ENCODE data around the gene LSM7. TPM values are rescaled to one million over a fixed set of nuclear protein-coding genes. Genes with fewer than 3 reads are reported as not detected.

LSM7 gene
- total and polyA plus RNA-seq, 11 donors = 33.8 to 213 (median 47.7) TPM

DNA sequence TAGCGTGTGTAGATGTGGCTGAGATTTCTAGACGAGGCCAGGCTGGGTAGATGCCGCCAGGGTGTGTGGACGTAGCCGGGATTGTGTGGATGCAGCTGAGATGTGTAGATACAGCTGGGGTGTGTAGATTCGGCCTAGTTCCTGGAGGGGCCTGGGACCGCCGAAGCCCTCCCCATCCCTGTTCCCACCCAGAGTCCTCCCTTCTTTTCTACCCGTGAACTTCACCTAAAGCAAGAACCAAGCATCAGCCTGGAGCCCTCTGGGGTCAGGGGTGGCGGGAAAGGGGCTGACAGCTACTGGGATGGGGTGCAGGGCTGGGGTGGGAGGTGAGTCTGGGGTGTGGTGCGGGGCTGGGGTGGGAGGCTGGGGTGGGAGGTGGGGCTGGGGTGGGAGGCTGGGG lies 32.4 kb upstream of the LSM7 start:
- ATAC-seq = no peak

DNA sequence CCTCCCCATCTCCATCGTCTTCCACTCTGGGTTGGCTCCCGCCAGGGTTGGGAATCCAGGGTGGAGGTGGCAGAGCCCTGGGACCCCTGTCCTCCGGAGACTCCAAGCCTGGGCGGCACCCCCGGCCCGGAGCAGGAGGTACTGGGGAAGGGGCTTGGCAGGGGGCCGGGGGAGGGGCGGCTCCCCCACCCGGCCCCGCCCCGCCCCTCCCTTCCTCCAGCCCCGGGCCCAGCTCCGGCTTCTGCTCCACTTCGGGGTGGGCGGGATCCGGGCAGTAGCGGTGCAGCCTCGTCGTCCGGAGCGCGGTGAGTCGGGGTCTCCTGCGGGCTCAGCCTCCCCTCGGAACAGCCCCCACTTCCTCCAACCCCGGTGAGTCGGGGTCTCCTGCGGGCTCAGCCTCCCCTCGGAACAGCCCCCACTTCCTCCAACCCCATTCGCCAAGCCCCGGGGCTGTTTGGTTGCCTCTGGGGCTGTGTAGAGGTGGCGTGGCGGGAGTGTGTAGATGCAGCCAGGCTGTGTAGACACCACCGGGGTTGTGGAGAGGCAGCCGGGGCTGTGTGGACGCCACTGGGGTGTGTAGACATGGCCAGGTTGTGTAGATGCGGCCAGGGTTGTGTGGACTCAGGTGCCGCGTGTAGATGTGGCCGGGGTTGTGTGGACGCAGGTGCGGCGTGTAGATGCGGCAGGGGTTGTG lies 31.8 kb upstream of the LSM7 start, which contains the start of gene TMPRSS9:
Gene TMPRSS9, plus strand, starts transcription at position 274 of the 694 bp plus-strand sequence. CDS start 29,521 bp downstream, outside the sequence.
- peaks cover 8 to 45% (median 33%) of the 10 kb centered on the region in 9 donors for H3K27me3 ChIP-seq
- no peaks in the 10 kb centered on the region for H3K9me3 ChIP-seq
- no peak for TF ChIP-seq POLR2A (IDR thresholded peaks at IDR 0.05)
- TF ChIP-seq, protein P1, sequence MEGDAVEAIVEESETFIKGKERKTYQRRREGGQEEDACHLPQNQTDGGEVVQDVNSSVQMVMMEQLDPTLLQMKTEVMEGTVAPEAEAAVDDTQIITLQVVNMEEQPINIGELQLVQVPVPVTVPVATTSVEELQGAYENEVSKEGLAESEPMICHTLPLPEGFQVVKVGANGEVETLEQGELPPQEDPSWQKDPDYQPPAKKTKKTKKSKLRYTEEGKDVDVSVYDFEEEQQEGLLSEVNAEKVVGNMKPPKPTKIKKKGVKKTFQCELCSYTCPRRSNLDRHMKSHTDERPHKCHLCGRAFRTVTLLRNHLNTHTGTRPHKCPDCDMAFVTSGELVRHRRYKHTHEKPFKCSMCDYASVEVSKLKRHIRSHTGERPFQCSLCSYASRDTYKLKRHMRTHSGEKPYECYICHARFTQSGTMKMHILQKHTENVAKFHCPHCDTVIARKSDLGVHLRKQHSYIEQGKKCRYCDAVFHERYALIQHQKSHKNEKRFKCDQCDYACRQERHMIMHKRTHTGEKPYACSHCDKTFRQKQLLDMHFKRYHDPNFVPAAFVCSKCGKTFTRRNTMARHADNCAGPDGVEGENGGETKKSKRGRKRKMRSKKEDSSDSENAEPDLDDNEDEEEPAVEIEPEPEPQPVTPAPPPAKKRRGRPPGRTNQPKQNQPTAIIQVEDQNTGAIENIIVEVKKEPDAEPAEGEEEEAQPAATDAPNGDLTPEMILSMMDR (IDR thresholded peaks at IDR 0.05) = no peak
- DNase-seq = no peak
- intact Hi-C loops (cut with DNase I) = no loop called here
- ATAC-seq = peak in 1 of 4 donors; percentile 16
- WGBS, 4 donors = 23 to 37% (median 27%) methylated on average over 17 to 44 of the region's 44 CpGs
- H3K4me1 ChIP-seq = peaks cover 0 to 4% (median 0%) of the 10 kb centered on the region in 12 donors
- H3K4me3 ChIP-seq = no peak within 1 kb of the TSS
- no peak within 1 kb of the TSS for H3K27ac ChIP-seq
- H3K36me3 ChIP-seq = peaks cover 0 to 1% (median 0%) of the 10 kb centered on the region in 9 donors

More for the DNA sequence above, 32.4 kb upstream of the LSM7 start:
- H3K27ac ChIP-seq = no peak overlapping the region
- WGBS, 4 donors = 63 to 72% (median 68%) methylated on average over 9 to 11 of the region's 11 CpGs
- no peak overlapping the region for H3K4me3 ChIP-seq
- DNase-seq = no peak
- peaks cover 0 to 4% (median 0%) of the 10 kb centered on the region in 12 donors for H3K4me1 ChIP-seq
- TF ChIP-seq, protein P1 (IDR thresholded peaks at IDR 0.05) = no peak
- TF ChIP-seq POLR2A (IDR thresholded peaks at IDR 0.05) = no peak
- intact Hi-C loops (cut with DNase I) = no loop called here
- H3K36me3 ChIP-seq = no peaks in the 10 kb centered on the region
- H3K9me3 ChIP-seq = no peaks in the 10 kb centered on the region
- peaks cover 8 to 49% (median 33%) of the 10 kb centered on the region in 9 donors for H3K27me3 ChIP-seq

DNA sequence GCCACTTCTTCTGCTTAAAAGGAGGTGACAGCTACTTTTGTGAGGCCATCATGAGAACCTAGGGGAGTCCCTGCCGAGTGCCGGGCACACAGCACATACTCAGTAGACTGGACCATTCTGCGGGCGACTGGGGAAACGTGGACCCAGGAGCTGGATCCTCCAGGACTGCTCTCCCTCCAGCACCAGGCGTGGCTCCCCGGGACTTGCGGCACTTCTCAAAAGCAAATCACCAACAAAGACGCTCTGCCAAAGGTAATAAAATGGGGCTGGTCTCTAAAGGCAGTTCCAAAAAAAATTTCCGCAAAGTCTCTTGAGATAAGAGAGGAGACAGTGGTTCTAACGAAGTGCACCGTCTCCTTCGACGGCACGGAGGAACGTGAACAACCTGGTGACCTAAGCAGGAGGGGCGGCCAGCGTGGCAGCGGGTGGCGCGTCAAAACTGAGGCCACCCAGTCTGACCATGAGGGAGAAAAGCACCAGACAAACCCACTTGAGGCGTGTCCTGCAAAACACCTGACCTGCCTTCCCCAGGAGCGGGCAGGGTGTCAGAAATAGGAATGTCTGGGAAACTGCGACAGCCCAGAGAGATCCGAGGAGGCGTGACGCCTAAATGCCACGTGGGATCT lies 30.3 kb upstream of the LSM7 start:
- ATAC-seq (no peak), DNase-seq (no peak)
- H3K4me1 ChIP-seq = peaks cover 0 to 4% (median 0%) of the 10 kb centered on the region in 12 donors
- 74 to 79% (median 77%) methylated on average over 26 to 28 of the region's 28 CpGs for WGBS, 4 donors
- H3K36me3 ChIP-seq = peaks cover 0 to 12% (median 4%) of the 10 kb centered on the region in 9 donors
- intact Hi-C loops (cut with DNase I) = no loop called here
- no peaks in the 10 kb centered on the region for H3K9me3 ChIP-seq
- H3K27ac ChIP-seq = no peak overlapping the region
- H3K27me3 ChIP-seq = peaks cover 8 to 34% (median 21%) of the 10 kb centered on the region in 9 donors
- H3K4me3 ChIP-seq = no peak overlapping the region
- TF ChIP-seq POLR2A (IDR thresholded peaks at IDR 0.05) = no peak

DNA sequence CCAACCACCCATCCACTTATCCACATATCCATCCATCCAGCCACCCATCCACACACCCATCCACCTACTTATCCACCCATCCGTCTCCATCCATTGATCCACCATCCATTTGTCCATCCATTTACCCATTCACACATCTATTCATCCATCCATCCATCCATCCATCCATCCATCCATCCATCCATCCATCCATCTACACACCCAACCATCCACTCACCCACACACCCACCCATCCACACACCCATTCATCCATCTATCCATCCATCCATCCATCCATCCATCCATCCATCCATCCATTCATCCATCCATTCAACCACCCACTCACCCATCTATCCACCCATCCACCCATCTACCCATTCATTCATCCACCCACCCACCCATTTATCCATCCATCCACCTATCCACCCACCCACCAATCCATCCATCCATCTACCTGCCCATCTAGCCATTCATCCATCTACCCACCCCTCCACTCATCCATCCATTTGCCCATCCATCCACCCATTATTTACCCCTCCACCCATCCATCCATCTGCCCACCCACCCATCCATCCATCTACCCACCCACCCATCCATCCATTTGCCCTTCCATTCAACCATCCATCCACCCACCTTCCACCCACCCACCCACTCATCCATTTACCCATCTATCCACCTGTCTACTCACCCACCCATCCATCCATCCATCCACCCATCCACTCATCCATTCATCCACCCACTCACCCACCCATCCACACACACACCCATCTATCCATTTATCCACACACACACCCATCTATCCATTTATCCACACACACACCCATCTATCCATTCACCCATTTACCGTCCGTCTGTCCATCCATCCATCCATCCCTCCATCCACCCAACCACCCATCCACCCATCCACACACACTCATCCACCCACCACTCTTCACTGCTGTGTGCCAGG lies 29.2 kb upstream of the LSM7 start:
- Histone ChIP-seq H3K4me3 (no peak overlapping the region), H3K4me1 (peaks cover 0 to 4% (median 0%) of the 10 kb centered on the region in 12 donors), H3K36me3 (peaks cover 0 to 23% (median 13%) of the 10 kb centered on the region in 9 donors), H3K9me3 (no peaks in the 10 kb centered on the region), H3K27ac (no peak overlapping the region), H3K27me3 (peaks cover 5 to 25% (median 13%) of the 10 kb centered on the region in 9 donors)
- ATAC-seq (no peak), DNase-seq (no peak)
- TF ChIP-seq POLR2A (IDR thresholded peaks at IDR 0.05) = no peak
- TF ChIP-seq, protein P1 (IDR thresholded peaks at IDR 0.05) = no peak
- 92 to 96% (median 95%) methylated on average over 3 of the region's 3 CpGs for WGBS, 4 donors
- intact Hi-C loops (cut with DNase I) = no loop called here
